NCI-H2196 treated with DMSO at 0.1 percent for 48 hours (cell line): Measurements from ENCODE around the gene PPP4R4.
"Not testable (repeated sequence)": the region's sequence is repeated elsewhere in the genome, so short reads cannot be mapped to it uniquely, and the experiment has no call there.

ENCODE experiments used
- DNase-seq: peaks from one replicate; lab custom pipeline; 2025; ENCODE audit not compliant: unreplicated experiment; lab: John Stamatoyannopoulos, UW

The PPP4R4 gene

DNA sequence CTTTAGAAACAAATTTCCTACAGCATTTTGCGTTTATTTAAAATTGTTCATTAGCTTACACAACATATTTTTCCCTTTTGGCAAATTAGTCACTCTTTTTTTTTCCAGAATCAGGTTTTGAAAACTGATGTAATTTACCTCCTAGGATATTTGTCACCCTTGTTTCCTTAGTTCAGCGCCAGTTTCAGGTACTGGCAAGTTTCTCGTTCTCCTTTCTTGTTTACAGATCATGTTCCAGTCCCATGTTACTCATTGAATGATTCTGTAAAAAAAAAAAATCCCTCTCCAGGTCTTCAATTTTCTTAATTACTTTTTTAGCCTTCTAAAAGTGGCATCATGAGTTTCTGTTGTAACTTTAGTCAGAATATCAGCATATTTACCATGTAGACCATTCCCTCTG lies 2.7 kb downstream of the PPP4R4 start:
- DNase-seq = no peak

DNA sequence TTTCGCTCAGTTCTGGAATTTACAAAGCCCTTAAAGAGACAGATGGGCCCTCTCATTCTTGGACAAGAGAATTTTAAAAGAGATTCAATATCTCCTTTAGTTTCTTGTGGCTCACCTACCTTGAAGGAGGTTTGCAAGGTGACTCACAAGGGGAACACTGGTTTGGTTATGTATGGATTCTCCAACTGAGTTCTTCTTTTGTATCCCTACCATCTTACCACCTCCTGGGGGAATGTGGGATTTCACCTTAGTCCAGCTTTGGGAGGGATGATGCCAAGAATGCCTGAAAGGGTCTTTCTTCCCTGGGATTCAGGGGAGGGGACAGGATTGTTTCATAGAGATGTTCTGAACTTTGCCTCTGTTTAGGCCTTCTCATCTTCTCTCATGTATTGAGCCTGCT lies 3.7 kb downstream of the PPP4R4 start:
- DNase-seq = no peak

- DNase-seq = no peak
These were observed 5.1 kb downstream of the PPP4R4 start for GRCh38 chr14:94179244-94179643.

- no peak for DNase-seq
These were observed 6.6 kb downstream of the PPP4R4 start for GRCh38 chr14:94180655-94181271.

DNA sequence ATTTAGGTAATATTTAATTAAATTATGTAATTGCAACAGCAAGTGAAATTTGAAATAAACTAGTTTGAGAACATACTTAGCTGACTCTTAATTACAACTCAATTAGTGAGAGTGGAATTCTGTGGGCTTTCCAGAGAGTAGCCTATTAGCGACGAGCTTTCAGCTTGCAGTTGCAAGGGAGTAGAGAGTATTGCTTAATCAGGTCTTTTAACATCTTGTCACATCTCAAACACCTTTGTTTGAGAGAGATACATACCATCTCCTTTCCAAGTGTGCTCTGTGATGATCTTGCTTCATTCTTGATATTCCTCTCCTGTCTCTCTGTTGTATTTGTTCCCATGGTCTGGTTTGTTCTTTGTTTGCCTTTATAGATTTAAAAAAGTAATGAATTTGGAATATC lies 7.7 kb downstream of the PPP4R4 start:
- no peak for DNase-seq

DNA sequence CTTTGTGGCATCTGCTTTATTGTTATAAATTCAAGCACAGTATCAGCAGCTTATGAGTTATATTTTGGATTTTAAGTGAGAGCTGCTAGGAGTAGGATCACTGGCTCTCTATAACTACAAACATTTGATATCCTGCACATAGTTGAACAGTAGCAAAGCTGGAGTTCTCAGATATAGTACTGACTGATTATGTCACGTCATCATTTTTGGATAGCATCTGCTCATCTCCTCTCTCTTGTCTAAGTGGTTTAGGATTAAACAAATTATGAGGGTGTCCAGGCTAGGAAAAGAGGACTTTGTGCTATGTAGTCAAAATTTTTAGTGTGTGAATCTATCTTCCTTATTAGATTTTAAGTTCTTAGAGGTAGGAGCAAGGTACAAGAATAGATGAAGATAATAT lies 18.4 kb downstream of the PPP4R4 start:
- no peak for DNase-seq

GRCh38 chr14:94193776-94194175 lies 19.7 kb downstream of the PPP4R4 start:
- no peak for DNase-seq

GRCh38 chr14:94196057-94196456 lies 21.9 kb downstream of the PPP4R4 start:
- DNase-seq = no peak

DNA sequence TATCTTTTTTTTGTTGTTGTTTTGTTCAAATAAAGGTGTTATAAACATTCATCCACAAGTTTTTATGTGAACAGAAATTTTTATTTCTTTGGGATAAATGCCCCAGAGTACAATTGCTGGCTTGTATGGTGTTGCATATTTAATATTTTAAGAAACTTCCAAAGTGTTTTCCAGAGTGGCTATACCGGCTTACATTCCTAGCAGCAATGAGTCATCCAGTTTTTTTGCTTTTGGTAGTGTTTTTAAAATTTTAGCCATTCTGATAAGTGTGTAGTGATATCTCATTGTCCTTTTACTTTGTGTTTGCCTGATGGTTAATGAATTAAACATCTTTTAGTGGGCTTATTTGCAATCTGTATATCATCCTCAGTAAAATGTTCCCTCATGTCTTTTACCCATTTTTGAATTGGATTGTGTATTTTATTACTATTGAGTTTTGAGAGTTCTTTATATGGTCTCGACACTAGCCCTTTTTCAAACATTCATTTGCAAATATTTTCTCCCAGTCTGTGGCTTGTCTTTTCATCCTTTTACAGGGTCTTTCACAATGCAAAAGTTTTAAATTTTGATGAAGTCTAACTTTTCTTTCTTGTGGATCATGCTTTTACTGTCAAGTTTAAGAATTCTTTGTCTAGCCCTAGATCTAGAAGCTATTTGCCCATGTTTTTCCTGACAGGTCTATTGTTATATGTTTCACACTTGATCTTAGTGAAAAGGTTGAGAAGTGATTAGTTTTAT lies 29.5 kb downstream of the PPP4R4 start:
- no peak for DNase-seq

DNA sequence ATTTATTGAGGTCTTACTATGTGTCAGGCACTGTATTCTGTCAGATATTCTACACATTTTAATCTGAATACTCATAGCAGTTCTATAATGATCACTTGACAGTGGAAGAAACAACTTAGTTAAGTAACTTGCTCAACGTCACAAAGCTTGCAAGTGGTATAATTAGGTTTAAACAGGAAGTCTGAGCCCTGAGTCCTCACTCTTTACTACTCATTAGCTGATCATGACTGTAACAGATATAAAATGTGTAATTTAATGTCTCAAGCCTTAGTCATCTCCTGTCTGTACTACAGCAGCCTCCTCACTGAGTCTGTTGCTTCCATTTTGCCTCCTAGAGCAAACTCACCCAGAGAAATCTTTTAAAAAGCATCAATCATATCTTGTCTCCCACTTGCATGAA lies 38.9 kb downstream of the PPP4R4 start:
- DNase-seq = no peak

DNA sequence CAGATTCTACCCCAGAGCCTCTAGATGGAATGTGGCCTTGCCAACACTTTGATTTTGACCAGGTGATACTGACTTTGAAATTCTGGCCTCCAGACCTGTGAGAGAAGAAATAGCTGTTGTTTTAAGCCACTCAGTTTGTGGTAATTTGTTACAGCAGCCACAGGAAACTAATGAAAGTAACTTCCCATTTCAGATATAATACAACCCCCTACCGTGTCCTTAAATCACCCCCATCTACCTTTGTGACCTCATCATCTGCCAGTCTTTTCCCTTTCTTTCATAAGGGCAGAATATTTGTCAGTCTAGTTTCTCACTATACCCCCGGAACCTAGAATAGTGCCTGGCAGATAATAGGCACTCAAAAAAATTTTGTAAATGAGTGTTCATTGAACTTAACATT lies 39.6 kb downstream of the PPP4R4 start:
- no peak for DNase-seq

GRCh38 chr14:94217116-94217515 lies 43.0 kb downstream of the PPP4R4 start:
- no peak for DNase-seq

GRCh38 chr14:94218198-94218886 lies 44.2 kb downstream of the PPP4R4 start:
- not testable (repeated sequence) for DNase-seq

- DNase-seq = no peak
These were observed 49.9 kb downstream of the PPP4R4 start for GRCh38 chr14:94224040-94224439.

GRCh38 chr14:94225460-94226378 lies 51.6 kb downstream of the PPP4R4 start:
- no peak for DNase-seq

DNA sequence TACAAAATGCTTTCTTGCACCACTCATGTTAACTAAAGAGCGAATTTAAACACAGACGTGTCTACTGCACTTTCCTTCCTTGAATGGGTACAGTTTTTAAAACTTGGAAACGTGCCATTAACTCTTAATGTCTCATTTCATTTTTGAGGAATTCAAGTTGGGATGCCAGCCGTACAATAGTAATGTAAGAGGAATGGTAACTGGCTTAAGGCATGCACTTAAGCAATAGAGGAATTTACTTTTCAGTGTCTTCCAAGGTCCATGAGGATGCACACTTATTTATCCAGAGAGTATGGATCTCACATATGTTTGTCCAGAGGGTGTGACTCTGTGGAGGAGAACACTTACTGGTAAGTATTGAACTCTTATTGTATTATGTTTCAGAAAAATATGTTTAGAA lies 52.9 kb downstream of the PPP4R4 start:
- no peak for DNase-seq

DNA sequence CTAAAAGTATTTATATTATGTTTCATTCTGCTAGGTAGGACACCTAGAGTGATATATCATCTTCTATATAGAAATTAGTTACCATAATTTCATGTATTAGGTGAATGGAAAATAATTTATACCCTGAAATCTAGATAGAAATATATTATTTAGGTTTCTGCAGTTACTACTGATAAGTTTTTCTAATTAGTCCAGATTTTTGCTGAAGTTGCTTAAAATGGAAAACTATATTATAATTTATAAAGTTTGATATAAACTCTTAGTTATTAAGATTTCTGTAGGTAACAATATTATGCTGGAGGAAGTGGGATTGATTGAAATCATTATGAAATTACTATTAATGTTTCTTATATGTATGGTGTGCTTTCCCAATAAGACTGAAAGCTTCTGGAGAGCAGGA lies 62.9 kb downstream of the PPP4R4 start:
- DNase-seq = no peak

- no peak for DNase-seq
These were observed 63.9 kb downstream of the PPP4R4 start for GRCh38 chr14:94237983-94238382.

- no peak for DNase-seq
These were observed 65.3 kb downstream of the PPP4R4 start for GRCh38 chr14:94239406-94239805.

DNA sequence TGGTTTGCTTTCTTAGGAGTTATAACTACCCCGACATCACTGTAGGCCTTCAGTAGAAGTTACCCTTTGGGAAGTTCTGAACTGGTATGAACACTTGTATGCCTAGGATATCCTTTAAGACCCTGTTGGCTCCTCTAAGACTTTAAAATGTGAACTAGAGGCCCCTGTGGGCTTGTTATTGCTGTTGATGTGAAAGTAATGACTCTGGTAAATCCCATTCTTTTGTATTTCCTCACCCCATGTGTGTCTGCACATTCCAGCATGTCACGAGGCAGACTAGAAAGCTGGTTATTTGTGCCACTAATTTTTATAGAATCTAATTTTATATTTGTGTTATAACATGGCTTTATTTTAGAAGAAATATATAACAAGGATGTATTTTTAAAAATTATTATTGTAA lies 70.1 kb downstream of the PPP4R4 start:
- DNase-seq = no peak

GRCh38 chr14:94264195-94264594 lies 90.1 kb downstream of the PPP4R4 start:
- not testable (repeated sequence) for DNase-seq
